K562 (cell line): Measurements from ENCODE around the gene ZFYVE28. TPM values are rescaled to one million over a fixed set of nuclear protein-coding genes. Genes with fewer than 3 reads are reported as not detected.

Source experiments
- ATAC-seq: fragments of 200-7000 bp; cut with Tn5 transposase; 3 replicates; pipeline ENCODE4 v1.9.1; 2020; ENCODE audit warnings: moderate library complexity
- BruUV-seq: library from RNA; stranded (reverse); fragments of 400-500 nt; replicated peaks from 2 replicates; lab custom pipeline; 2021; lab: Mats Ljungman, UMichigan
- CTCF ChIA-PET: fragments of 300-600 bp; formaldehyde crosslinking; extraction: SDS; loops from one replicate; lab custom pipeline; 2021; ENCODE audit warnings: low intra/inter-chr PET ratio; lab: Yijun Ruan, JAX
- POLR2A ChIA-PET: fragments of 300-600, 350-650 bp; sonication (Branson Sonifier 250); formaldehyde crosslinking; extraction: SDS; loops from one replicate; lab custom pipeline; 2021; ENCODE audit warnings: antibody characterized with exemption, inconsistent platforms; lab: Yijun Ruan, JAX
- DNase-seq, 4 experiments: peaks; one replicate each; pipeline versions ENCODE4 v3.0.0 to v3.0.0-alpha.2; 2011 to 2018; ENCODE audit warnings: low spot score in 3 of 4, mixed read lengths in 3 of 4; ENCODE audit errors: extremely low read depth in 1 of 4
- FAIRE-seq: peaks from 2 replicates; lab custom pipeline; 2011; peaks lifted over from hg19 to GRCh38; lab: Jason Lieb, UNC
- H2AFZ ChIP-seq: 2 replicates; pipeline ENCODE4 v1.6.0; 2011; ENCODE audit warnings: low read depth, low read length, control low read depth, inconsistent platforms
- H3K27ac ChIP-seq: fragments of 200-600 bp; 3 replicates; pipeline ENCODE4 v1.8.0; 2011; ENCODE audit warnings: low read depth, mild to moderate bottlenecking, control low read depth, inconsistent platforms, low read length, moderate library complexity, mixed read lengths; ENCODE audit errors: extremely low read depth
- H3K27me3 ChIP-seq, 2 experiments: fragments of 300-600 bp in 1 of 2; 2 replicates in 1 of 2; 3 replicates in 1 of 2; pipeline versions ENCODE4 v1.6.0 to v1.8.0; 2011; ENCODE audit warnings: inconsistent platforms in 2 of 2, low read length in 2 of 2, mild to moderate bottlenecking in 1 of 2, mixed read lengths in 1 of 2, moderate library complexity in 1 of 2; ENCODE audit not compliant: control insufficient read depth in 2 of 2, insufficient read depth in 2 of 2
- H3K36me3 ChIP-seq: fragments of 300-600 bp; 3 replicates; pipeline ENCODE4 v1.8.0; 2011; ENCODE audit warnings: mild to moderate bottlenecking, low read length, inconsistent platforms; ENCODE audit not compliant: control insufficient read depth, insufficient read depth
- H3K4me1 ChIP-seq, 2 experiments: fragments of 200-600 bp in 1 of 2; replicated peaks in 1 of 2; 2 replicates in 1 of 2; 3 replicates in 1 of 2; pipeline versions ENCODE4 v1.5.1 to v1.8.0; 2011; ENCODE audit warnings: inconsistent platforms in 2 of 2, low read length in 2 of 2, mild to moderate bottlenecking in 1 of 2, mixed read lengths in 1 of 2, moderate library complexity in 1 of 2; ENCODE audit not compliant: control insufficient read depth in 2 of 2, insufficient read depth in 2 of 2
- H3K4me2 ChIP-seq: 2 replicates; pipeline ENCODE4 v1.6.1; 2011; ENCODE audit warnings: low read length, control low read depth, inconsistent platforms, mixed read lengths; ENCODE audit not compliant: insufficient read depth
- H3K4me3 ChIP-seq: fragments of 200-600 bp; sonication (generic), shearing (Covaris generic); 2 replicates; pipeline ENCODE4 v1.5.1; 2016; ENCODE audit warnings: control low read depth, inconsistent platforms
- H3K79me2 ChIP-seq: fragments of 200-600 bp; 3 replicates; pipeline ENCODE4 v1.8.0; 2011; ENCODE audit warnings: low read length, inconsistent platforms; ENCODE audit not compliant: control insufficient read depth, insufficient read depth
- H3K9ac ChIP-seq, 2 experiments: 2 replicates each; pipeline versions ENCODE4 v1.6.0 to v1.6.1; 2011; ENCODE audit warnings: low read depth in 2 of 2, low read length in 2 of 2, control low read depth in 1 of 2, inconsistent platforms in 1 of 2, mild to moderate bottlenecking in 1 of 2, mixed read lengths in 1 of 2; ENCODE audit not compliant: insufficient read depth in 1 of 2
- H3K9me1 ChIP-seq: one replicate; pipeline ENCODE4 v1.6.0; 2011; ENCODE audit warnings: inconsistent platforms, mild to moderate bottlenecking, low read length, moderate library complexity; ENCODE audit not compliant: control insufficient read depth, insufficient read depth
- H3K9me3 ChIP-seq: replicated peaks from 2 replicates; pipeline ENCODE4 v1.5.1; 2011; ENCODE audit warnings: low read depth, low read length, inconsistent platforms; ENCODE audit not compliant: control insufficient read depth, insufficient read depth
- H4K20me1 ChIP-seq: replicated peaks from 2 replicates; pipeline ENCODE4 v1.6.1; 2011; ENCODE audit warnings: low read length, inconsistent platforms, mixed read lengths; ENCODE audit not compliant: control insufficient read depth, insufficient read depth
- CTCF ChIP-seq, 3 experiments: IDR thresholded peaks in 2 of 3; conservative IDR thresholded peaks in 1 of 3; 2 replicates each; pipeline ENCODE4 v1.5.1; 2011 to 2012; ENCODE audit warnings: low read length in 3 of 3, mild to moderate bottlenecking in 3 of 3, control low read depth in 2 of 3, improper control_type of control experiment in 1 of 3, inconsistent platforms in 1 of 3, low read depth in 1 of 3, mixed read lengths in 1 of 3, moderate library complexity in 1 of 3; ENCODE audit not compliant: insufficient read depth in 2 of 3
- GABPA ChIP-seq: fragments of 200-800 bp; sonication (Bioruptor generic); conservative IDR thresholded peaks from 2 replicates; pipeline ENCODE4 v1.6.1; 2016; ENCODE audit warnings: low read depth, missing genetic modification characterization, missing compliant biosample characterization
- HIVEP1 ChIP-seq: fragments of 250-450 bp; sonication (Bioruptor Pico); IDR thresholded peaks from 2 replicates; pipeline ENCODE4 v1.4.0; 2020; ENCODE audit warnings: mild to moderate bottlenecking
- NR2C2 ChIP-seq, 2 experiments: fragments of 200-800 bp in 1 of 2; sonication (Bioruptor generic) in 1 of 2; sonication (generic) in 1 of 2; formaldehyde crosslinking in 1 of 2; IDR thresholded peaks; 2 replicates each; pipeline versions ENCODE4 v1.6.1 to v1.8.0; 2016 to 2022; ENCODE audit warnings: mild to moderate bottlenecking in 1 of 2, missing compliant biosample characterization in 1 of 2, missing genetic modification characterization in 1 of 2, missing genetic modification reagents in 1 of 2
- RAD51 ChIP-seq: fragments of 450-650 bp; IDR thresholded peaks from 2 replicates; pipeline ENCODE4 v1.7.1; 2016; ENCODE audit warnings: low read depth, mild to moderate bottlenecking, borderline replicate concordance
- SMARCE1 ChIP-seq: fragments of 450-650 bp; IDR thresholded peaks from 2 replicates; pipeline ENCODE4 v1.7.1; 2016; ENCODE audit warnings: mild to moderate bottlenecking
- THAP12 ChIP-seq: fragments of 250-450 bp; sonication (Bioruptor Pico); IDR thresholded peaks from 2 replicates; pipeline ENCODE4 v1.9.0; 2021; ENCODE audit warnings: mild to moderate bottlenecking, inconsistent platforms
- ZNF224 ChIP-seq: sonication (generic); formaldehyde crosslinking; IDR thresholded peaks from 2 replicates; pipeline ENCODE4 v1.8.0; 2022; ENCODE audit warnings: mild to moderate bottlenecking, missing genetic modification reagents
- ZNF507 ChIP-seq: conservative IDR thresholded peaks from 2 replicates; pipeline ENCODE4 v1.6.1; 2017; ENCODE audit warnings: missing genetic modification characterization, missing compliant biosample characterization
- ZNF518B ChIP-seq: fragments of 250-450 bp; sonication (Bioruptor Pico); IDR thresholded peaks from 2 replicates; pipeline ENCODE4 v1.5.0; 2021; ENCODE audit warnings: mild to moderate bottlenecking, moderate library complexity
- ZNF639 ChIP-seq, 2 experiments: fragments of 200-800 bp in 1 of 2; sonication (Bioruptor generic) in 1 of 2; sonication (generic) in 1 of 2; formaldehyde crosslinking in 1 of 2; IDR thresholded peaks in 1 of 2; conservative IDR thresholded peaks in 1 of 2; 2 replicates each; pipeline versions ENCODE4 v1.5.0 to v1.6.1; 2016 to 2020; ENCODE audit warnings: missing compliant biosample characterization in 1 of 2, missing genetic modification characterization in 1 of 2, missing genetic modification reagents in 1 of 2
- WGBS: fragments of 100-300 bp; shearing (Covaris generic); methylation state at CpG from one replicate; pipeline ENCODE4 v1.1.6; 2016; ENCODE audit warnings: low coverage, mixed read lengths; ENCODE audit not compliant: insufficient coverage; ENCODE audit errors: missing lambda C conversion rate; 5-methylcytosine and 5-hydroxymethylcytosine counted together
- in situ Hi-C: fragments of 300-500 bp; cut with MboI; formaldehyde crosslinking; loops from 4 replicates; pipeline ENCODE4 v1.15.0; 2018; ENCODE audit warnings: inconsistent platforms, mixed read lengths
- intact Hi-C: fragments of 100-400 bp; cut with micrococcal nuclease; formaldehyde crosslinking; loops from 2 replicates; pipeline ENCODE4 v1.14.2; 2022
- polyA plus RNA-seq, 8 experiments: library from polyadenylated mRNA; depleted of rRNA in 4 of 8; stranded (reverse) in 5 of 8; unstranded in 3 of 8; fragments of >200 nt; fragmentation: Nextera tagmentation in 2 of 8; fragmentation: Illumina TruSeq in 1 of 8; extraction: Ambion mirVana in 2 of 8; extraction: Trizol in 1 of 8; gene quantifications; 2 replicates each; pipeline versions ENCODE4 v1.2.1 to v1.2.3, GENCODE V29; 2011 to 2014; ENCODE audit warnings: inconsistent platforms in 1 of 8, missing spikeins in 1 of 8
- total RNA-seq, 7 experiments: library from RNA; depleted of rRNA in 6 of 7; stranded (reverse); fragments of >200 nt in 6 of 7; fragmentation: Illumina TruSeq in 2 of 7; extraction: Trizol in 2 of 7; gene quantifications; 2 replicates each; pipeline versions ENCODE4 v1.2.1 to v1.2.3, GENCODE V29; 2011 to 2021; ENCODE audit warnings: low replicate concordance in 1 of 7

The ZFYVE28 gene
- total and polyA plus RNA-seq, 9 of the 15 experiments (the other 6 are each of a cell fraction or from before 2014, with no cell fraction given), result 1.3 to 24.8 (median 8.9) TPM

- Histone ChIP-seq H2AFZ (no peak overlapping the region), H3K27ac (no peak overlapping the region), H3K9me1 (no peaks in the 10 kb centered on the region), H3K4me1 (peaks cover 5 to 40% of the 10 kb centered on the region in 2 experiments; a peak in 4 of 5 replicates), H4K20me1 (no peaks in the 10 kb centered on the region), H3K27me3 (no peaks in the 10 kb centered on the region), H3K4me3 (no peak overlapping the region), H3K9ac (no peak overlapping the region), H3K36me3 (peaks cover 10% of the 10 kb centered on the region; the same call in 1 of the 3 replicates), H3K9me3 (no peaks in the 10 kb centered on the region), H3K79me2 (no peaks in the 10 kb centered on the region), H3K4me2 (no peak overlapping the region)
- POLR2A ChIA-PET, result no interaction called here
- DNase-seq (no peak), FAIRE-seq (no peak), ATAC-seq (no peak)
- CTCF ChIA-PET, result no interaction called here
- BruUV-seq, result no TSS peak
- in situ Hi-C loops (no loop called here), intact Hi-C loops (no loop called here)
- 83% methylated on average over 25 of the region's 30 CpGs for WGBS
- TF ChIP-seq ZNF224 (no peak), NR2C2 (CRISPR knock-in tag; IDR thresholded peaks at IDR 0.05) (no peak), NR2C2 (tag; IDR thresholded peaks at IDR 0.05) (no peak), THAP12 (CRISPR knock-in tag) (no peak), ZNF518B (no peak), CTCF (IDR thresholded peaks at IDR 0.05 in 2 of 3, conservative IDR thresholded peaks at IDR 0.05 in 1 of 3; ENCODE audit: insufficient read depth in 2 of 3, low read depth in 1 of 3, low read length in 3 of 3) (no peak), RAD51 (no peak), GABPA (tag) (no peak), HIVEP1 (CRISPR knock-in tag) (no peak), ZNF507 (no peak), SMARCE1 (no peak), ZNF639 (CRISPR knock-in tag; conservative IDR thresholded peaks at IDR 0.05 in 1 of 2, IDR thresholded peaks at IDR 0.05 in 1 of 2) (no peak)
Observed at GRCh38 chr4:2276581-2277325, 141.7 kb downstream of the ZFYVE28 start.
